Amniotic epithelial cell (primary cell): Measurements from ENCODE around the gene RNASEL.
A peak's percentile ranks its signal among the peaks of the same experiment; 100 is the strongest.

Experiments
- DNase-seq: peaks from one replicate; pipeline ENCODE4 v3.0.0-alpha.2; 2010; ENCODE audit warnings: low read depth

The RNASEL gene

DNA sequence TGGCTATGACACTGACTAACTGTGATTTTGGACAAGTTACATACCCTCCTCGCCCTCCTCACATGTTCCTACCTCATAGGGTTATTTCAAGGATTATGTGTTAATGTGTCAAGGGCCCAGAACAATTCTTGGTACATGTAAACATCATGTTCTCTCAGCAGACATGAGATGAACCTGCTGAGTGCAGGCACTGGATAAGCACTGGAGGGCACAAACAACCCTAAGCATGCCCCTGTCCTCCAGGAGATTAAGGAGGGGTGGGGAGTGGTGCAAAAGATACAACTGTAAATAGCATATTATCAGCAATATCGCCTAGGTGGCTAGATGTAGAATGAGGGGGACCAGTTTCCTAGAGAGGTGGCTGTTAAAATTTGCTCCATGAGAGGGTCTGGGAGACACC, 32.9 kb upstream of the RNASEL start:
- no peak for DNase-seq

DNA sequence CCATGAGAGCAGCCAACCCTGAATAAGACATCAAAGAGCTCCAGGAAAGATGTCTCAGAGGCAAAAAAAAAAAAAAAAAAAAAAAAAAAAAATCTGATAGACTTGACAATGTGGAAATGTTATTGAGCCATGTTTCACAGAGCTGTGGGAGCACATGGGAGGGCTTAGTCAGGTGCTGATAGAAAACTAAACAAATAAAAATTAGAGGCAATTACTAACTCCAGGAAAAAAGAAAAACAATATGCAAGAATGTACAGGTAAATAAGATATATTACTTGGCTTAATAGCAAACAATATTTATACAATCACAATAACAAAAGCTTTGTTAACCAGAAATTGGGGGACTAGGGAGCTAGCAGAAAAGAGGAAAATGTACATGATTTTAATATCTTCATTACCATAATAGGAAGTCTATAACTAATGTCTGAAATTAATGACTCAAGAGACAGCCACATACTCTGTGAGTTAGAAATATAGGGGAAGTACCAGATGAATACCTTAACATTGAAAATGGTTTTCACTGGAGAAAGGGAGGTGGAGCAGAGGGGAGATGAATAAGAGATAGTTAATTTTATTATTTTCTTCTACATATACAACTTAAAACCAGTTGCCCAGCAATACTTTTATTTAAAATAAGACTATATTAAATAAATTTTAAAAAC, 32.0 kb upstream of the RNASEL start:
- DNase-seq: no peak

DNA sequence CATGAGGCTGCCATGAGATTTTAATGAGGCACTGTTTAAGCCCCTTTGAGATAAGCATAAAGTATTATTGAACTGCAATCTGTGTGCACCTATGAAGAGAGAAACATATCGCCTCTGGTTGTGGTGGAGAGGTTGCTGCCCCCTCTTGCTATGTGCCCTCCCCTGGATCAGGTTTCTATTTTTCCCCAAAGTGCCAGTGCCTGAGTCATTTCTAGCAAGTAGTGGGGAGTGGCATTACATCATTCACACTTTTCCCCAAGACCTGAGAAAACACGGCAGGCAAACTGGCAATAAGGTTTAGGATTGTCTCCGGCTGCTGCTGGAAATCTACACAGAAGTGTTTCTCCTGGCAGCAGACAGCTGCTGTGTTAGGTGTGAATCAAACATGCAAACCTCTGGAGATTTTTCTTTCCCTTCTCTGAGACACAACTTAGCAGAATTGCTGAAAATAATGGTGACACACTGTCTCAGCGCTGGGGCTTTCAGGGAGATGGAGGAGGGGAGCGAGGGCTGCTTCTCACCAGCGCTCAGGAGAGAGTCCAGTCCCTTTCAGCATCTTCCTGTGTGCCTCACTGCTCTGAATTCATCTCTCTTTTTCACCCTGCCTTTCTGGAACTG, 28.8 kb upstream of the RNASEL start:
- no peak for DNase-seq

DNA sequence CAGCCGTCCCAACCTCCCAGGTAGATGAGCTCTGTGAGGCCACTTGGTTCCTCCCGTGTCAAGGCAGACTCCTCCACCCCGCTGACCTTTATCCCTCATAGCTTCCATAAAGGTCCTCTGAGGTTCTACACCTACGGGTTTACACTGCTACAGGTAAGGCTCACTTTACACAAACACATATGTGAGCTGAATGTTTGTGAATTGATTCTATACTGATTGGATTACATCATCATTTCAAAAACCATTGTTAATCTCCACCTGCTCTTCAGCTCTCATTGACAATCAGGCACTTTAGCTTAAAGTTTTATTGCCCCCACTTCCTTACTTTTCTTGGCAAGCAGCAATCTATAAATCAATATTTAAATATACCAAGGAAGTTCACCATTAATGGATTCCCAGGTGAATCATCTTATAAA, 28.0 kb upstream of the RNASEL start:
- DNase-seq: no peak

DNA sequence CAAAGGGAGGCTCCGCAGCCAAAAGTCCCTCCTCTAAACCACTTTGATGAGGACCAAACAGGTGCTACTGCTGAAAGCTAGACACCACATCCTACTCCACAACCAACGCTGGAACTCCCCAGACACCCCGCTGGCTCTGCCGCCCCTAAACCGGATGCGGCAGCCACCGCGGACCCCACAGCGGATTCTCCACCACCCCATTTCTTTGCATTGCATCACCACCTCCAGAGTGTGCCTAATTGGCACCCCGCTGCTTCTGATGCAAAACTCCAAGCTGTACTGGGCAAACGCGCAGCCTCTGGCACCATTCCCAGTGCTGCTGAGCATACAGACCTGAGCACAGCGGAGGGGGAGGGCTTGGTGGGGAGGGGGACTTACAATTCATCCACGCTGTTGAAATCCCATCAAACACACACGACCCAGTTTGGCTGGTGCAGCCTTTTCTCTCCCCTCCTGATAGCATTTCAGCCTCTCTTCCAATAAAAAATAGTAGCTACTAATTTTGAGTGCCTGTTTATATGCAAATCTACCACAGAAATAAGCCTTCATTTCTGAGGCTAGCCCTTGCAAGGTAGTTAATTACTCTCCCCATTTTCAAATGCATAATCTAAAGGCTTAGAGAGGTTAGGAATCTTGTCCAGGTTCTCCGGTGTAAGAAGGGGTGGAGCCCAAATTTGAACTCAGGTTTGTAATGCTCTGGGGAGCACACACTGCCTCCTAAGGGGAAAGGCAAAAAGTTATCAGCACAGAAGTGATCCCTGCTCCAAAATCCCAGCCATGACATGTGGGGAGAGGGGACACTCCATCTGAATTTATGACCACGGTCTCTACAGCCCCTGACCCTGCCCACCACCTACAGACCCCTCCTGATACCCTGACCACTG, 27.3 kb upstream of the RNASEL start:
- peak; percentile 29 for DNase-seq

DNA sequence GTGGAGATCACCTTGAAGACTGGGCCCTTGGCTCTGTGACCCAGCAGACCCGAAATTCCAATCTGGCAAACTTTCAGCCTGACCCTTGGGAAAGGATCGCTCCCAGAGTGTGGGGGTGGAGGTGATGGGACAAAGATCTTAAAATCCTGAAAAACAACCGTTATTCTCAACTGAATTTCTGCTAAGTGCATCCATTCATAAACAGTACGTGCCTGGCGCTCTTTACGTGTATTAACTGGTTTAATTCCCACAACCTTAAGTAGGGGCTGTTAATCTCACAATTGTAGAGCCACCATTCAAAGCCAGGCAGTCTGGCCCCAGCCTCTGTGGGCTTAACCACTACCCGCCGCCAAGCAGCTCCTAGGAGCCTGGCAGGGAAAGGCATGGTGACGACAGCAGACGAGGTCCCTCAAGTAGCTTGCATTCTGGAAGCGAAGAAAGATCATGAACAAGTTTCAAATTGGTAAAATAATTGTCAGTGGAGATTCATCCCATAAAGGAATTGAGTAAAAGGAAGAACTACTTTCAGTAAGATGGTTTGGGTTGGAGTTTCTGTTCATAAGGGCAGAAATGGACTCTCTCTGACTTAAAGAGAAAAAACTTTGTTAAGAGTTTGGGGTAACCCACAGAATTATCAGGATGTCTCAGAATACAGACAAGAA, 26.5 kb upstream of the RNASEL start:
- no peak for DNase-seq

DNA sequence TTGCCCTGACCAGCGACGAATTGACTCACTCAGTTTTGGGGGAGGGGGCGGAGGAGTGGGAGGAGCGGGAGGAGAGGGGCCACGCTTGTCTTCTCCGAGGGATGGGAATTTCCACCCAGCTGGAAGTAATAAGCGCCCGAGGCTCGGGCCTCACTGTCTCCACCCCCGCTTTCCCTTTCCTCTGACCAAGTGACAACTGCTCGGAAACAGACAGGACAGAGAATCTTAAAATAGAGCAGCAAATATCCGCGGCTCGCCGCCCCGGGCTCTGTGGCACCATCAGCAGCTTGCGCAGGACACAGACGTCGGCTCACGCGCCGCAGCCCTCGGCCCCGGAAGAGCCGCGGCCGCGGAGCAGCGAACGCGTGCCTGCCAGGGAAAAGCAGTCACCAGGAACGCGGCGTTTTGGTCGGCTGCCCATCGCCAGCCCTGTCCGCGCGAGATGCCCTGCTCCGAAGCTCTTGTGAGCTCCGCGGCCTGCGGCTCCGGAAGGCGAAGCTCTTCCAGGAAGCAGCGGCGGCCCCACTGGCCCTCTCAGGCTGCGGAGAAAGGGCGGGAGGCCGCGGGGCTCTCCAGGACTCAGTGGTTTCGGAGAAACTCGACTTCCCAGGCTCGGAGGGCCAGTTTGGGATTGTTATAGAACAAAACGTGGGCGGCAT, 25.9 kb upstream of the RNASEL start:
- peak; percentile 62 for DNase-seq

DNA sequence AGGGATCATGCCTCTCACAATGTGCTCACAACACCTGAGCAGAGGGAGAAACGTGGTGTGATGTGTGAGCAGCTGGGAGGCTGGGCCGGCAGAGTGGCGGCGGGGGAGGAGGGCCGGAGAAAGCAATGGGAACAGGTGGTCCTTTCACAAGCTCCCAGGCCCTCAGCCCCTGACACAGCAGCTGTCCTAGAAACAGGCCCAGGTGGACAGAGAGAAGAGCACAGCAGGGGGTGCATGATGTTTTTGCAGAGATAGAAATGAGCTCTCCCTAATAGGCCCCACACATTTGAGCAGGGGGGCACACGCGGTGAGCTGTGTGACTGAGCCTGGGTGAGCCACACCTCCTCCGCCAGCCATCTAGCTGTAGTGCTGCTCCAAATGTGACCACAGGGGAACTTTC, 22.7 kb upstream of the RNASEL start:
- no peak for DNase-seq

DNA sequence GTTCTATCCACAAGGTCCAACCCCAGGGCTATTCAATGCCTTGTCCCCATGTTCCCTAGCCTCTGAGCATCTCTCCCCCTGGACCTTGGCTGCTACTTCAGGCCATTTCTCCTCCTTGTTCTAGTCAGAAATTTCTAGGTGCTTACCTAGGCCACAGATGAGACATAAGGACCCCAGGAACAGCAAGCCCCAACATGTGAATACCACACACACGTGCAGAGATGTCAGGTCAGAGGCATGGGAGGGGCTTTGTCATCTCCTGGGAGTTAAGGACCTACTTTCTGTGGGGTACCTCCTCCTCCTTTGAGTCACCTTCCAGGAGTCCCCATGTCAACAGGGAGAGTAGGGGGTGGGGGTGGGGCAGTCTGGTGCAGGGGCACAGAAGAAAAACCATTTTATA, 22.3 kb upstream of the RNASEL start:
- DNase-seq: no peak

DNA sequence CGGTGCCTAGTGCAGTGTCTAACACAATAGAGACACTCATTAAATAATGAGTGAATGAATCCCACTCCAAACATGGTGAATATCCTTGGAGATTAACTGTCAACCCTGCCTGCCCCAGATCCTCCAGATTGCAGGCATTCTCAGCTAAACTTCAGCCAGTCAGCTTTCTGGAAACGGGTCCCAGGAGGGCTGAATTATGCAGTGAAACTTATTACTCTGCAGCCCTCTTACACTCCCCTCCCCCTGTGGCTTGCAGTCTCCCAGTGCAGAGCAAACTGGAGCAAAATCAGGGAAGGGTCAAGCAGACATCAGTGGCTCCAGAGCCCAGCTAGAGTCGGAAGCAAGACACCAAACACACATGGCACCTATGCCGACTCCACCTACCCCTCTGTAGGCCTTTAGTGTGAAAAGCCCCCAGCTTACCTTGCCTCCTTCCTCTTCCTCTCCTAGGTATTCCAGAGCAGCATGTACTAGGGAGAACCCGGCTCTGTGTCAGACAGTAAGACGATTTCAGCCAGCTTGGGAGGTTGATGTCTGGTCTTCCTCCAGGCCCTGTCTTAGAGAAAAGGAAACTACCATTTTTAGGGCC, 21.6 kb upstream of the RNASEL start:
- DNase-seq: no peak

DNA sequence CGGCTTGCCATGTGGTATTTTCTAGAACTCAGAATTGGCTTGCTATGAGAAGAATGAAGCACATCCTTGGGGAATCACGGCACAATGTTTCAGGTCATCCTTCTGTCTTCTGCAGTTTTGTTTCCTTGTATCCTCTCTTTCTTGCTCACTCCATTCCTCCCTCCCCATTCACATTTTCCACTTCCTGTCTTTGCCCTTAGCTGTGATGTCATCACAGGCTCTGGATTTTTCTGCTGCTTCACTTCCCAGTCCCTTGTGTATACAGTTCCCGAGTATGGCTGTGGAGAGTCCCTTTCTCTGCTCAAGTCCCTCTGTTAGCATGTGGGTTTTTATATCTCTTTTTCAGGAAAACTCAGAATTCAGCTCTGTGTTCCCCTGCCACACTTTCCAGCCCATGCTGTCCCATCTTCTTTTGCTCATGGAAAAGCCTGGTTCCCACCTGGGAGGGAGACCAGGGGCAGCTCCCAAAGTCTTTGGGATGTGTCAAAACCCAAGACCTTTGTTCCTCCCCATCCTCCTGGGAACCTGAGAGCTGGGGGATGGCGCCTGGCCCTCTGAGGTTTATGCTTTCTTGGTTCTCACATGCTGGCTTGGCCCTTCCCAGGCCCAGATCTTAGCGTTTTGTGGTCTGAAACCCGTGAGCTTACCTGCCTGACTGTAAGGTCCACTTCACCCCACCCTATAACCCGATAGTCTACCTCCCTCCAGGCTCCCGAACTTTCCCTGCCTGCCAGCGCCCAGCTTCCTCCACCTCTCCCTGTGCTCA, 20.0 kb upstream of the RNASEL start:
- DNase-seq: no peak

DNA sequence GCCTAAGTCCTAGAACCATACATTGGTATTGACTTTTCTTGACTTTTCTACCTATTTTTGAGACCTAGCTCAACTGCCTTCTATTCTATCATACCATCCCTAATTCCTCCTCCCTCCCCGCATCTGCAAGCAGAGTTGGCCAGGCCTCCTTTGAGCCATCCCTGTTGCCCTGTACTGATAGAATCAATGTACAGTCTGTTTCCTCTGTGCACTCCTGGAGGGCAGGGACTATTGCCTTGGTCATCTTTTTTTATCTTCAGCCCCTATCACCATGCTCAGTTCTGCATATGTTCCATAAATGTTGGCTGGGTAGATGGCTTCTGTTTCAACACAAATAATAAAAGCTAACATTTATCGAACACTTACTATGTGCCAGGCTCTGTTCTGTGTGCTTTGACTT, 19.2 kb upstream of the RNASEL start:
- no peak for DNase-seq

DNA sequence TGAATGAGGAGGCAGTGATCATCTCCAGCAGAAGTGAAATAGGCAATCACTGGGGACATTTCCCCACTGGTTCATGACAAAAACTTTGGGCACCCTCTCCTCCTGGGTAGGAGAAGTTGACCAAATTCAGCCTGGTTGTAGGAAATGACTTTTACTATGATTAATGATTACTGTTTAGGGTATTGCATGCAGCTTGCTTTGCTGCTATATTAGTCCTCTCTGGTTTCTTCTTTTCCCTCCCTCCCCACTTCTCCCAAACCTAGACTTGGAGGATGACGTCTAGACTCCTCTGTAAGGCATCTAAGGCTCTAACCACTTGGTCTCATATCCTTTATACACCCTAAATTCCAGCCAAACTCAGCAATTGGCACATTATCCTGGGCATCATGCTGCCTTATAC, 18.5 kb upstream of the RNASEL start:
- DNase-seq: no peak

DNA sequence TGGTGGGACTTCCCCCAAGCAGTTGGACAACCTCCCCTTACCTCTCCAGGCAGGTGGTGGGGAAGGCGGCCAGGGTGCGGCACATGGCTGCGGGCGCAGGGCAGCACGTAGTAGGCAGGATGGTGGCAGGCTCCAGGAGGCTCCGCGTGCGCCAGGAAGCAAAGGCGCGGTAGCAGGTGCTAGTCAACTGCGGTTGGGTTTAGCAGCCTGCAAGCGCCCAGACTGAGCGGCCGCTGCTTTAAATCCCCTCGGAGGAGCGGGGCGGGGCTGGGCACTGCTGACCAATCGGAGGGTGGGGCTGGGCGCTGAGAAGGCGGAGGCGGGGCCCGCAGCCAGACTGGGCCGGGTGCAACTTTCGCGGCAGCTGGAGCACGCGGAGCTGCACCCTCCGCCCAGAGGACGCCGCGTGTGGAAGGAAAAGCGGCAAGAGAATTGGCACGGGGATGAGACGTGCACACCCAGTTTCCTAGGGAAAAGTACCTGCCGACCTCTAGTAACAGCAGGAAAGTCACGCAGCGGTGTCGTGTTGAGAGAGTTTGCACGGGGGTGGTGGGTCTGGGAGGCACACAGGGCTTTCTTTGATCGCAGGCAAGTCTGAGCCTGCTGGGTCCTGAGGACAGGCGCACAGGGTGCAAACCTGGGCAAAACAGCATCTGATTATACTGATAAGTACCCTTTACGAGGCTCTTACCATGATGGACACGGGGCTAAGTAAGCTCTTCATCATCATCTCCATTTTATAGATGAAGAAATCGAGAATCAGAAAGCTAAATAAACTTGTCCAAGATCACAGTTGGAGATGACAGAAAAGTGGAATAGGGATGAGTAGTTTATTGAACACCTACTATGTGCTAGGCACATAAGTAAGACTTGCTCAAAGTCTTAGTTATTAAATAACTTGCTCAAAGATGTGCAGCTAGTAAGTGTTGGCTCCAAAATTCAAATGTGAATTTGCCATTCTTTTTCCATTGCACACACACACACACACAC, 15.4 kb upstream of the RNASEL start, which contains the start of gene RGS16:
TSS of gene RGS16 (minus strand) at position 215 of the 990 bp plus-strand sequence. CDS start at position 85, 130 bp downstream.
- peak; percentile 56 for DNase-seq

DNA sequence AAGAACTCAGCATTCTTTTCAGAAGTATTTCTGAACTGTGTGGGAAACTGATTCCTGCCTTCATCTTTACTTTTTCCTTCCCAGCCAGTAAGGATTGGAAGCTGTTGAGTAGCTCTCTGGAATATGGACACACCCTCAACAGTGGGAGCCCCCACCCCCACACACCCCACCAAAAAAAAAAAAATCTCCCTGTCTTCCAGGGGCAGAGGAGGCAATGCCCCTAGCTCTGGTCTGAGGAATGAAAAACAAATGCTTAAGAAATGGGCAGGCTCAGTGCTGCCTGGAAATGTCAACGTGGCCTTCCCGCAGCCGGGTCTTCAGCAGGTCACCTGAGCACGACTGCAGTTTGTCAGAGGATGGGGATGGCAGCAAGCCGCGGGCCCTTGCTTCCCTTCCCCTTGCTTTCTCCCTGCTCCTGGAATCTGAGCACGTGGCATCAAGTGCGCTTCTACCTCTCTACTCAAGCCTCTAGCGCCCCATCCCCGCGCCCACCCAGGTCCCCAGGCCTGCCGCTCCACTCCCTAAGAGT, 14.7 kb upstream of the RNASEL start:
- DNase-seq: no peak

DNA sequence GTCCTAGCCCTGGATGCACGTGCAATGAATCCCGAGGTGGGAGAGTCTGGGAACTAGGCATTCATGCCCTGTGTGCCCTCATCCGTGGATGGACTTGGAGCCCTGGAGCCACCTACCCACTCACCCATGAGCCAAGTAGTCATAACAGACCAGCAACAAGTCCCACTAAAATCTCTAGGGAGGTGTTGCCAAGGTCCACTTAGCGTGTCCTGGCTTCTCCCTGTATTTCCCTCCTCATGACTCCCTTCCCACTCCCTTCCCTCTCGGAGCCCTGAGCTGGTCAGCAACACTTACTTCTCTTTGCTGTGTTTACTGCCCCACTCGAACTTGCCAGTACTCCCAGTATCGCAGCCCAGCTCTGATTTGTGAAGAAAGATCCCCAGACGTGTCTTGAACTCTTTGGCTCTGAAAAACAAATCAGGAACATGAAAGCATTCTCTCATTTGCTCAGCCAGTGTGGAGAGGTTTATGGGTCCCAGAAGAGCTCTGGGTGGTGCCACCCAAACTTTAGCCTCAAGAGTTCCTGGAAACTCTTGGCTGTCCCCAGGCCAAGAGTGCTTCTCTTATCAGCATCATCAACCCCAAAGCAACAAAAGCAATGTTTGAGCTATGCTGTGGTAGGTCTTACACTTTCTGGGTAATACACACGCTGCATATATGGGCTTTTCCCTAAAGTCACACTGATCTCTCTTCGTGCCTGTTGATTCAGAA, 14.0 kb upstream of the RNASEL start:
- DNase-seq: no peak

DNA sequence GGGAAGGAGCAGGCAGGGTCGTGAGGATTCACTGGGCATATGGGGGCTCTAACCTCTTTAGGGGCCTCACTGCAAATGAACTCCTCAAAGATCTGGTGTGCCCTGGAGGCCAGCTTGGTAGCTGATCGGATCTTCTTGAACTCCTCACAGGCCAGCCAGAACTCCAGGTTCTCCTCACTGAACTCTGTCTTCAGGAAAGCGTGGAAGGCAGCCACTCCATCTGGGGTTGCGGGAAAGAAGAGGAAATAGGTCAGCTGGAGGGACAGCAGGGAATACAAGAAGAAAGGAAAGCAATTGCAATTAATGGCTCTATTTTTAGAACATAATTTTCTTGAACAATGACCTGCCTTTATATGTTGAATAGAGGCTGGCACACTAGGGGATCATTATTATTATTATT, 12.9 kb upstream of the RNASEL start:
- no peak for DNase-seq

DNA sequence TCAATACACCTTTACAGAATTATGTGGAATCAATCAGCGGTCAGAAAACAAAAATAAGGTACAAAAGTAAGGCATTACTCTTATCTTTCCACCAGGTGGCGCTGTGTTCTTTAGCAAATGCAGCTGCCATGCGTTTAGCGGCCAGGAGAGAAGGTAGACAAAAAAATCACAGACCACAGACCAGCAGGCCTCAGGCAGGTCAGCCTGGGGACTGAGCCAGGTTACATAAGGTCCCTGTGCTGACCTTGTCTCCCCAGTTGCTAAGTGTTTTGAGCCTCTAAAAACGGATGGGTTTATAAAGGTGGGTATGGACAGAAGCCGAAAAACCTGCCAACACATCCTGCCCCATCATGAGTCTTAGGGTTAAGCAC, 12.3 kb upstream of the RNASEL start:
- DNase-seq: peak; percentile 63
